GM12864 (cell line): ENCODE measurements around the gene MATCAP1.

Experiments
- DNase-seq: peaks from one replicate; pipeline ENCODE4 v3.0.0-alpha.2; 2011; ENCODE audit warnings: low read depth
- H3K4me3 ChIP-seq: 2 replicates; pipeline ENCODE4 v1.5.1; 2011; ENCODE audit warnings: mild to moderate bottlenecking, low read depth, low read length, control low read depth
- TF ChIP-seq, protein P1 (sequence below): IDR thresholded peaks from 2 replicates; pipeline ENCODE4 v1.5.1; 2011; ENCODE audit warnings: low read depth, mild to moderate bottlenecking, moderate library complexity, low read length, control low read depth, inconsistent platforms; ENCODE audit errors: missing control alignments

Gene MATCAP1

DNA sequence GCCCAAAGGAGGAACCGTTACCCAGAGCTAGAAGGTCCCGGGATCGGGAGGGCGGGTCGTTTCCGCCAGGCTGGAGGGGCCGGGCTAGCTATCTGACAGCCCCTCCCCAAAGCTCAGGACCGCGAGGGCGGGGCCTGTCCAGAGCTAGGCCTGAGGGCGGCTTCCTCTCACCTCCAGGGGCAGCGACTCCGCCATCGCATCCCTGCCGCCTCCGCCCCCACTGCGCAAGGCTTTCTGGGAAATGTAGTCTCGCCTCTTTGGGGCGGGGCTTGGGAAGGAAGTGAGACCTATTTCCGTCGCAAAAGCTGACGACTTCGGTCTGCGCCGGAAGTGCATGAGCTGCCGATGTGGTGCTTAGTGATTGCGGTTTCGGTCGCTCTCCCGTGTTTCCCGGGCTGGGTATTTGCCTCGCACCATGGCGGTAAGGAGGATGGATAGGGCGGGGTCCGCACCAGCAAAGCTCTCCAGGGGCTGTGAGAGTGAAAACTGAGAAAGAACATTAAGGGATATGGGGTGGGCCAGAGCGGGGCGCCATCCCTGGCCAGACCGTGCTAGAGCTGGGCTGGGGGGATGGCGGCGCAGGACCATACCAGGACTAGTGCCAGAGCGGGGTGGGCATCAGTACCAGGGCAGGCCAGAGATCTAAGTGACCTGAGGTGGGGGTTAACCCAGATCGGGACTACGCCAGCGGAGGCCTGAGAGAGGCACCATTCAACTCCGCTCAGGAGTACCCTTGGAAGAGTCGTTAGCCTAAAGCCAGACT is 43.2 kb upstream of the MATCAP1 start, which contains the start of gene TMEM208:
TSS of gene TMEM208 (plus strand) at position 327 of the 763 bp plus-strand sequence. CDS start at position 416, 89 bp downstream.
- DNase-seq, result peak; percentile 97
- TF ChIP-seq, protein P1, sequence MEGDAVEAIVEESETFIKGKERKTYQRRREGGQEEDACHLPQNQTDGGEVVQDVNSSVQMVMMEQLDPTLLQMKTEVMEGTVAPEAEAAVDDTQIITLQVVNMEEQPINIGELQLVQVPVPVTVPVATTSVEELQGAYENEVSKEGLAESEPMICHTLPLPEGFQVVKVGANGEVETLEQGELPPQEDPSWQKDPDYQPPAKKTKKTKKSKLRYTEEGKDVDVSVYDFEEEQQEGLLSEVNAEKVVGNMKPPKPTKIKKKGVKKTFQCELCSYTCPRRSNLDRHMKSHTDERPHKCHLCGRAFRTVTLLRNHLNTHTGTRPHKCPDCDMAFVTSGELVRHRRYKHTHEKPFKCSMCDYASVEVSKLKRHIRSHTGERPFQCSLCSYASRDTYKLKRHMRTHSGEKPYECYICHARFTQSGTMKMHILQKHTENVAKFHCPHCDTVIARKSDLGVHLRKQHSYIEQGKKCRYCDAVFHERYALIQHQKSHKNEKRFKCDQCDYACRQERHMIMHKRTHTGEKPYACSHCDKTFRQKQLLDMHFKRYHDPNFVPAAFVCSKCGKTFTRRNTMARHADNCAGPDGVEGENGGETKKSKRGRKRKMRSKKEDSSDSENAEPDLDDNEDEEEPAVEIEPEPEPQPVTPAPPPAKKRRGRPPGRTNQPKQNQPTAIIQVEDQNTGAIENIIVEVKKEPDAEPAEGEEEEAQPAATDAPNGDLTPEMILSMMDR, result peak; percentile 8
- peak within 1 kb of the TSS; percentile 89 for H3K4me3 ChIP-seq

DNA sequence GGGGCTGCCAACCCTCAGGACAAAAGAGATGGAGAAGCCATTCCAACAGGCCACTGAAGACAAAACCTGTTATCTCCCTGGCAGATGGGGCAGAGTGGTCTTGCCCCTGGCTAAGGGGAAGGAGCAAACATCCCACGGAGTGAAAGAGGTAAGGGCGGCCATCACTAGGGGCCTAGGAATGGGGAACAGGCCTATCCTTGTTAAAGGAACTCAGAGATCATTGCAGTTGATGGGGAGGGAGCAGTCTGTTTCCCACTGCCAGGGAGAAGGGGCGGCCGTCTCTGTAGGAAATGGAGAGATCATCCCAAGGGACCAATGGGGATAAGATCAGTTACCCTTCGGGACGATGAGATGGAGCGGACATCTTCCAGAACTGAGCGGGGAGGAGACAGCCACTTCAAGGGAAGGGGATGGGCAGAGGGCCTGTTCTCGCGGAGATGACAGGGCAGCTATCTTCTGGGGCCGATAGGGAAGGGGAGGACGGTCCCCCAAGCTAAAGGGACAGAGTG is 42.6 kb upstream of the MATCAP1 start:
- DNase-seq, result no peak
- TF ChIP-seq, protein P1, result no peak
- H3K4me3 ChIP-seq, result peak overlapping the region; percentile 89

DNA sequence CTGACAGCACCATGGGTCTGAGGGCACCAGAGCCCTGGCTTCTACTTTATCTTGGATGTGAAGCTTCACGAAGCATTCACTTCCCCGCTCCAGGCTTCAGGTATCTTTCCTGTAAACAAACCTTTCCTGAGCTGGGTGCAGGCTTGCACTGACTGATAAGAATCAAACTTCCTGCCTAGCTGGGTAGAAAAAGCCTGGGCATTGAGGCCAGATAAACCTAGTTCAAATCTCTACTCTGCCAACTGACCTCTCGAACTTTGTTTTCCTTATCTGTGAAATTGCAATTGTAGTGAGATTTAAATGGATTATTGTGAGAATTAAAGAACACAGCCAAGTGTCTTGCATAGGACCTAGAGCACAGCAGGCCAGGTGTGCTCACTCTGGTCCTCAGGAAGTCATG is 40.2 kb upstream of the MATCAP1 start:
- TF ChIP-seq, protein P1, result no peak
- H3K4me3 ChIP-seq, result no peak overlapping the region
- DNase-seq, result no peak

DNA sequence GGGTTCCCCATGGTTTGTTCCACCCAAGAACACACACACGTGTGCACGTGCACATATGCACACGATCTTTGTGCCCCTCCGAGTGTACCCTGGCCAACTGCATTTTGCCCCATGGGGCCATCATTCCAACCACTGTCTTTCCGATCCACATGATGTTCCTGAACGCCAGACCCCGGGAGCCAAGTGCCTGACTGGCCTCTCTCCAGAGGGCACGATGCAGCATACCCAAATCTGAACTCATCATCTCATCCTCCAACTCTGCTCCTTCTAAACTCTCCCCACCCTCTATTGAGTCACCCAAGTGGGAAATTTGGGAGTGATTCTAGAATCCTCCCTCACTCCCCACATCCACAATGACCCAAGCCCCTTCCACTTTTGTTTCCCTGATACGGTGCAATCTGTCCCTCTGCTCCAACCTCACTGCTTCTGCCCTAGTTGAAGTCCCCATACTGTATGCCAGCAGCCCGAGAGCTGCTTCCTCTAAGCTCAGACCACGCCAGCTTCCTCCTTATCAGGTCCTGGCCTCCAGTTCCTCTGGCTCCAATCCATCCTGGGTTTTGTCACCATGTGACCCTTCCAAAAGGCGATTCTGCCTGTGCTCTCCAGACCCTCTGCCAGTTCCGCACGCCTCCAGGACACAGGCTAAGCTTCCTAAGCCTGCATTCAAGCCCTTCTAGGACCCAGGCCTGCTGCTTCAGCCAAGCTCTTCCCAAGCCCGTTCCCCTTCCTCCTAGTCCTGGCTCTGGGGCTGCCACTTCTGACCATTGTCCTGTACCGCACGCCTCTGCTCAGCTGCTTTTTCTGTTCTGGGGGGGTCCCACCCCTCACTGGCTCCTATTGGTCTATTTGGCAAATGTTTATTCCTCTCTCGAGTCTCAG is 33.1 kb upstream of the MATCAP1 start:
- DNase-seq, result no peak
- TF ChIP-seq, protein P1, result no peak
- H3K4me3 ChIP-seq, result no peak overlapping the region

DNA sequence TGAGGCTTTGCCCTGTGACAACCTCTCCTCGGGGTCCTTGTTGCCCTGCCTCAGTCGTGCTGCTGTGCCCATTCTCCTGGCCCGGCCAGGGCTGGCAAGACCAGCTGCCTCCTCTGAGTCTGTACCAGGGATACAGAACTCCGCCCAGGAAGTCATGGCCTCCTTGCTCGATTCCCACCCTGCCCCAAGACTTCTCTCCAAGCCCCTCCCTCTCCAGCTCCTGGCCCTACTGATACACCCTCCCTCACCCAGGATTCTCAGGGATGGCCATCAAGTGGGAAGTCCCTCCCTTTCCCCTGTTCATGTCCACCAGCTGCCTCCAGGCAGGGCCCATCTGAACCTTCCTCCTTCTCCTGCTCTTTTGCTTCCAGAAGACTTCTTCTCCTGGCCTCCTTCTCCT is 31.9 kb upstream of the MATCAP1 start:
- TF ChIP-seq, protein P1, result no peak
- no peak for DNase-seq
- no peak overlapping the region for H3K4me3 ChIP-seq

DNA sequence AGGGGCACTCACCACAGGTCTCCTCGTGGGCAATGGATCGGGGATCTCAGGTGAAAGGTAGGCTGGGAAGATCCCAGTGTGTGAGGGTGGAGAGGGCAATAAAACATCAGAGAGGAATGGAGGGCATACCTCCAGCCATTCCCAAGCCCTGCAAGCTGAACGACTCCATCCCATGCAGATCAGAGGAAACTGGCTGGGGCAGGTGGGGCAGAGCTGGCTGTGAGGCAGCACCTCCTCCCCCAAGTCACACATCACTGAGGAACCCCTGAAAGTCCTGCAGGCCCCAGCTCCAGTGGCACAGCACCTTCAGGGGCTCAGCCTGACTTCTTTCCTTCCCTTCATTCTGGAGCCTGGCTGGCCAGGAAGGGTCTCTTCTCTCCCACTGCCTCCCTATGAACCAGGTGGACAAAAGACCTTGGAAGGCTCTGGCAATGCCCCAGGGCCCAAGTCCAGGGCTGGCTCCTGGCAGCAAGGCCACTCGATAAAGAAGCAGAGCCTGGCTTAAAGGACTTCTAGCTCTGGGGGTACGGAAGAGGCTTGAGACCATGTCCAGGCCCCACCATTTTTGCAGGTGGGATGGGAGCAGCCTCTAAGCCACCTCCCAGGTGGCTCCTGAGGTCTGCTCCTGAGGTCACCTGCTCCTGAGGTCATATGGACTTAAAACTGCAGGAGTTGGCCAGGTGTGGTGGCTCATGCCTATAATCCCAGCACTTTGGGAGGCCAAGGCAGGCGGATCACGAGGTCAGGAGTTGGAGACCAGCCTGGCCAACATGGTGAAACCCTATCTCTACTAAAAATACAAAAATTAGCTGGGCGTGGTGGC is 29.6 kb upstream of the MATCAP1 start:
- no peak for DNase-seq
- no peak overlapping the region for H3K4me3 ChIP-seq

More for the DNA sequence above, 29.6 kb upstream of the MATCAP1 start:
- TF ChIP-seq, protein P1, result no peak
